ENCODE data around the gene ALKBH7.

Gene ALKBH7

DNA sequence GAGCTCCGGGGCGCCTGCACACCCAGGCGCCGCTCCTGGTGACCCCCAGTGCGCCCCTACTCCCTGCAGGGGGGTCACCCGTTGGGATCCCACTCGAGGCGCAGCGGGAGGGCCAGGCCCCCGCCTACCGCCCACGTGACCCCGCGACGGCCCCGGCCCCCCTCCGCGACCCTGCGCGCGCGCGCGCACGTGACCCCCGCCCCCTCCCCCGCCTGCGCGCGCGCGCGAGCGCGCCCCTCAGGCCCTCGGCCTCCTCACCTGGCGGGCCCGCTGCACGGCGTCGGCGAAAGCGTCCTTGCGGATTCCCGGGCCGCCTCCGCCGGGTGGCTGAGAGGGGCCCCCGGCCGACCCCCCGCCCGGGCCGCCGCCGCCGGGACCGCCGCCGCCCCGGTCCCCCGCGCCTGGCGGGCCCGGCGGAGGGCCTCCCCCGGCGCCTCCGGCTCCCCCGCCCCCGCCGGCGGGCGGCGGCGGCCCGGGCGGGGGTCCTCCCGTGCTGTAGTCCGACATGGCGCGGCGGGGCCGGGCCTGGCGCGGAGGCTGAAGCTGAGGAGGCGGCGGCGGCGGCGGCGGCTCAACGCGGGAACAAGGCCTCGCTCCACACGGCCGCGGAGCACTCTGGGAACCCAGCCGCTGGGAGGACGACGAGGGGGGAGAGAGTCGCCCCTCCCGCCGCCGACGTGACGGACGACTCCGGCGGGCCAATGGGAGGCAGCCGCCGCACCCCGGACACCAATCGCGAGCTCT lies 51.8 kb downstream of the ALKBH7 start, which contains the start of gene KHSRP:
Gene KHSRP, minus strand, starts transcription at position 617 of the 744 bp plus-strand sequence. Its CDS starts 110 bp downstream, at position 507.
- DNase-seq (ENCODE audit: low spot score) = no peak
